ENCODE results near the gene CAMK2A.

DNA sequence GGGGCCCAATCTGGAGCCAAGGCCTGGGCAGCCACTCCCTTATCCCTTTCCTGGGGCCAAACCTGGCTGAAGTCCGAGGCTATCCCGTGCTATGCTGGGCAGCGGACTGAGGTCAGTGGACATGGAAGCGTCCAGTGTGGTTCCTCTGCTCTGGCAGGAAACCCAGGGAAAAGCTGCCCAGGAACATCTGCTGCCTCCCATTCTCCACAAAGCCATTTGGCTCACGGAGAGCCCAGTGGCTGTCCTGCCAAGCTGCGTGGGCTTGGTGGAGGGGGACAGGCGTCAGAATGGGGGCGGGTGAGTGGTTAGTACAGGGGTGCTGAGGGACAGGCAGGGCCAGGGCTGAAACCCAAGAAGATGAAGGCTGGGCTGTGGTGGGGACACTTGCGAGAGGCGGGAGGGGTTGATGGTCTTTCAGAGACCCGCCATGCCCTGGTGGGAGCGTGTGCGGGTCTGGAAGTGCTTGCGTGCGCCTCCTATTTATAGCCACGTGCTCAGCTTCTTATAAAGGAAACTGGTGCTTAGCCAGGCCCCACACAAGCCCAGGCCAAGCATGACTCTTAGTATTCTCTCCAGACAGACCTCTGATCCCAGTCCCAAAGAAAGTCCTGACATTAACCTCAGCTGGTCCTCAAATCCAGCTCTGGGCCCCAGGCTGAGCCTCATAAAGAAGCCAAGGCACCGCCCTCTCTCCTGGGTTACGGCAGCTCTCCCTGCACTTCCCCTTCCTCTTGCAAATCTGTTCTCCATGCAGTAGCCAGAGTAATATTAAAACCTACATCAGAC lies 109.1 kb downstream of the CAMK2A start:
- TF ChIP-seq CTCF (IDR thresholded peaks at IDR 0.05) (no peak), POLR2A (IDR thresholded peaks at IDR 0.05) (no peak)

All from testis (tissue), 2 donors.